ENCODE results near the gene STXBP2.

STXBP2 gene

GRCh38 chr19:7650148-7650547, 13.2 kb downstream of the STXBP2 start:
- no peak for DNase-seq (ENCODE audit: low read depth in 2 of 2)

- DNase-seq (ENCODE audit: low read depth in 2 of 2), result peak; percentile 70 to 76
Measured at GRCh38 chr19:7652061-7652641, 15.2 kb downstream of the STXBP2 start.

GRCh38 chr19:7654401-7654800, 17.5 kb downstream of the STXBP2 start:
- no peak for DNase-seq (ENCODE audit: low read depth in 2 of 2)

- DNase-seq (ENCODE audit: low read depth in 2 of 2), result no peak
Measured at GRCh38 chr19:7655581-7655980, 18.7 kb downstream of the STXBP2 start.

GRCh38 chr19:7657131-7657751, 20.3 kb downstream of the STXBP2 start:
- DNase-seq (ENCODE audit: low read depth in 2 of 2), result peak in 1 of 2 donors; percentile 39

- DNase-seq (ENCODE audit: low read depth in 2 of 2), result peak; percentile 26 to 27
Measured at GRCh38 chr19:7658219-7658686, 21.3 kb downstream of the STXBP2 start.

GRCh38 chr19:7661744-7662538, 25.0 kb downstream of the STXBP2 start:
- DNase-seq (ENCODE audit: low read depth in 2 of 2), result no peak

- no peak for DNase-seq (ENCODE audit: low read depth in 2 of 2)
Measured at GRCh38 chr19:7662657-7663056, 25.7 kb downstream of the STXBP2 start.

- DNase-seq (ENCODE audit: low read depth in 2 of 2), result no peak
Measured at GRCh38 chr19:7663706-7664105, 26.8 kb downstream of the STXBP2 start.

- no peak for DNase-seq (ENCODE audit: low read depth in 2 of 2)
Measured at GRCh38 chr19:7665076-7665475, 28.2 kb downstream of the STXBP2 start.

GRCh38 chr19:7668842-7669241, 31.9 kb downstream of the STXBP2 start, which contains the start of gene RETN:
Gene RETN (plus strand): TSS chr19:7669049. CDS start chr19:7669327, 278 bp downstream.
- no peak for DNase-seq (ENCODE audit: low read depth in 2 of 2)

GRCh38 chr19:7669641-7670040, 32.7 kb downstream of the STXBP2 start:
- no peak for DNase-seq (ENCODE audit: low read depth in 2 of 2)

GRCh38 chr19:7670150-7670783, 33.4 kb downstream of the STXBP2 start:
- no peak for DNase-seq (ENCODE audit: low read depth in 2 of 2)

GRCh38 chr19:7670790-7671189, 33.9 kb downstream of the STXBP2 start:
- DNase-seq (ENCODE audit: low read depth in 2 of 2), result no peak

- DNase-seq (ENCODE audit: low read depth in 2 of 2), result no peak
Measured at GRCh38 chr19:7672522-7672921, 35.6 kb downstream of the STXBP2 start.

GRCh38 chr19:7674010-7675005, 37.4 kb downstream of the STXBP2 start:
- DNase-seq (ENCODE audit: low read depth in 2 of 2), result no peak

GRCh38 chr19:7676376-7676775, 39.5 kb downstream of the STXBP2 start:
- DNase-seq (ENCODE audit: low read depth in 2 of 2), result no peak

GRCh38 chr19:7676854-7677253, 39.9 kb downstream of the STXBP2 start, which contains the start of gene MCEMP1:
Gene MCEMP1 (plus strand): TSS chr19:7677090. CDS start chr19:7677121, 31 bp downstream.
- DNase-seq (ENCODE audit: low read depth in 2 of 2), result no peak

- DNase-seq (ENCODE audit: low read depth in 2 of 2), result no peak
Measured at GRCh38 chr19:7677669-7678311, 40.9 kb downstream of the STXBP2 start.

All from stimulated activated CD4-positive, alpha-beta T cell treated with anti-CD3 and anti-CD28 coated beads, Interleukin-15, amount 100 ng/mL, for 48 hours (primary cell).